ENCODE results near the gene PSRC1. TPM values are rescaled to one million over a fixed set of nuclear protein-coding genes. Genes with fewer than 3 reads are reported as not detected.

The PSRC1 gene
- total RNA-seq, 1 experiment from 2014 or later = 68.4 TPM

DNA sequence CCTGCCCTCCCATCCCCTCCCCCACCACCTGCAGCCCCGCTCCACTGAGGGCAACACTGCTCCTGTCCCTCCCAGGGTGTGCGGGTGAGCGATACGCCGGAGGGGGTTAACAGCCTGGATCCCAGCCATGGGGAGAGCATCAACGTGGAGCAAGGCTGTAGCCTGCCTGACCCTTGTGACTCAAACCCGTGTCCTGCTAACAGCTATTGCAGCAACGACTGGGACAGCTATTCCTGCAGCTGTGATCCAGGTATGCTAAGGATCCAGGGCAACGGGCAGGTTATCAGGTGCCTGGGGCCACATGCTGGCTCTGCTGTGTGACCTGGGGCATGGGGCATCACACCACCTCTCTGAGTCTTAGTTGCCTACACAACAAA lies 18.6 kb downstream of the PSRC1 start (continued):
- TF ChIP-seq ZNF232 (CRISPR knock-in tag; IDR thresholded peaks at IDR 0.05) = no peak
- no peak for TF ChIP-seq NFYB (CRISPR knock-in tag; conservative IDR thresholded peaks at IDR 0.05; ENCODE audit: low read depth)
- TF ChIP-seq, protein P1, sequence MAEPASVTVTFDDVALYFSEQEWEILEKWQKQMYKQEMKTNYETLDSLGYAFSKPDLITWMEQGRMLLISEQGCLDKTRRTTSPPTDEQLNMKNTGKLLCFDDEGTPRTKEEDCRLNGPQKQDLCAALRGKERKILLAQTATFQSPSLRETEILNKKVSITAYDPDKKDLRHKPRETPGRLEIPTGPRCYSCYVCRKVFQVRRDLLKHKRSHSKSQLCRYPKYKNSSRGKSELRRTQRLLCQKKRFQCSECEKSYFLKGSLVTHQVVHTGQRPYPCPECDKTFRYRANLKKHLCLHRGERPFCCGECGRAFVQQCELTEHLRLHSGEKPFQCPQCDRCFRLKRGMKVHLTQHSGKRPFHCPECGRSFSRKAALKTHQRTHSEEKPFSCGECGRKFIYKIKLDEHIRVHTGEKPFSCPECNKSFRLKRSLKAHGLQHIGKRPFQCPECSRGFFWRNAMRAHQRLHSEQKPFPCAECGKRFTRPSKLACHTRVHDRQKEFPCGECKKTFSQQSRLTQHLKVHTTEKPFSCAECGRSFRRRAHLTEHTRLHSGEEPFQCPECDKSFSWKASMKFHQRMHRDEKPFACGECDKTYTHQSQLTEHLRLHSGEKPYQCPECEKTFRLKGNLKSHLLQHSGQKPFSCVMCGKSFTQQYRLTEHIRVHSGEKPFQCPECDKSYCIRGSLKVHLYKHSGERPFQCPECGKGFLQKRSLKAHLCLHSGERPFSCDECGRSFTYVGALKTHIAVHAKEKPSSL (CRISPR knock-in tag; conservative IDR thresholded peaks at IDR 0.05) = no peak
- no peak for TF ChIP-seq KAT7 (CRISPR knock-in tag; IDR thresholded peaks at IDR 0.05; ENCODE audit: borderline replicate concordance)
- no peak for TF ChIP-seq NFE2L1 (CRISPR knock-in tag; IDR thresholded peaks at IDR 0.05)
- no peak for TF ChIP-seq ZNF138 (CRISPR knock-in tag; conservative IDR thresholded peaks at IDR 0.05)
- no peak for TF ChIP-seq TCF7 (CRISPR knock-in tag; IDR thresholded peaks at IDR 0.05; ENCODE audit: low read depth)

DNA sequence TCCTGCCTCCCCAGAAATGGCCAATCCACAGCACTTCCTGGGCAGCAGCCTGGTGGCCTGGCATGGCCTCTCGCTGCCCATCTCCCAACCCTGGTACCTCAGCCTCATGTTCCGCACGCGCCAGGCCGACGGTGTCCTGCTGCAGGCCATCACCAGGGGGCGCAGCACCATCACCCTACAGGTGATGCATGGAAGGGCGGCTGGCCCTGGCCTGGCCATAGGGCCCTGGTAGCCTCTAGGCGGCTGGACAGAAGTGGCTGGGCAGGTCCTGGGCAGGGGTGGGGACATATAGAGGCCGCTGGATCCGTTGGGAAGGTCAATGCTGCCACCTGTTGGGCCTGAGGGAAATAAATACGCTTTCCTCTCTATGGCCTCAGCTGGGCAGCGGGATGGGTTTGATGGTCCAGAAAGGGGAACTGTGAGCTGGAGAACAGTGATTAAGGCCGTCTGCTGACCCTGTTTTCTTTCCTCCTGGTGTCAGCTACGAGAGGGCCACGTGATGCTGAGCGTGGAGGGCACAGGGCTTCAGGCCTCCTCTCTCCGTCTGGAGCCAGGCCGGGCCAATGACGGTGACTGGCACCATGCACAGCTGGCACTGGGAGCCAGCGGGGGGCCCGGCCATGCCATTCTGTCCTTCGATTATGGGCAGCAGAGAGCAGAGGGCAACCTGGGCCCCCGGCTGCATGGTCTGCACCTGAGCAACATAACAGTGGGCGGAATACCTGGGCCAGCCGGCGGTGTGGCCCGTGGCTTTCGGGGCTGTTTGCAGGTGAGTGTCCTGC lies 19.2 kb downstream of the PSRC1 start:
- Mint-ChIP-seq H3K4me3 (no peak overlapping the region), H3K9me3 (no peaks in the 10 kb centered on the region), H3K27ac (no peak overlapping the region), H3K4me1 (peaks cover 21% of the 10 kb centered on the region), H3K27me3 (ENCODE audit: low read depth) (no peaks in the 10 kb centered on the region), H3K36me3 (peaks cover 3% of the 10 kb centered on the region; the same call in 1 of the 2 replicates)
- CTCF ChIA-PET = interaction anchor here (0.5 to 2.7 kb wide), 30 partner anchors 9 to 274 kb away, joined by 3 to 35 read pairs (median 4); partner anchors contain the start of genes CELSR2, CYB561D1, MYBPHL and PSMA5
- POLR2A ChIA-PET = interaction anchor here (0.6 to 1.0 kb wide), 2 partner anchors 22 to 63 kb away, joined by 3 read pairs; no protein-coding TSS in a partner anchor
- peak; percentile 93 for ATAC-seq
- DNase-seq (ENCODE audit: low spot score) = peak; percentile 96
- peak; percentile 72 for TF ChIP-seq FOXK1 (CRISPR knock-in tag; IDR thresholded peaks at IDR 0.05)
- peak; percentile 95 for TF ChIP-seq ZNF232 (CRISPR knock-in tag; IDR thresholded peaks at IDR 0.05)
- no peak for TF ChIP-seq ZNF671 (CRISPR knock-in tag; IDR thresholded peaks at IDR 0.05)
- TF ChIP-seq, protein P2, sequence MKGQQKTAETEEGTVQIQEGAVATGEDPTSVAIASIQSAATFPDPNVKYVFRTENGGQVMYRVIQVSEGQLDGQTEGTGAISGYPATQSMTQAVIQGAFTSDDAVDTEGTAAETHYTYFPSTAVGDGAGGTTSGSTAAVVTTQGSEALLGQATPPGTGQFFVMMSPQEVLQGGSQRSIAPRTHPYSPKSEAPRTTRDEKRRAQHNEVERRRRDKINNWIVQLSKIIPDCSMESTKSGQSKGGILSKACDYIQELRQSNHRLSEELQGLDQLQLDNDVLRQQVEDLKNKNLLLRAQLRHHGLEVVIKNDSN (CRISPR knock-in tag; IDR thresholded peaks at IDR 0.05) = peak; percentile 61; the same call in 1 of the 2 replicates
- peak; percentile 71 for TF ChIP-seq RELA (CRISPR knock-in tag; IDR thresholded peaks at IDR 0.05; ENCODE audit: borderline replicate concordance)
- TF ChIP-seq NR2C2 (CRISPR knock-in tag; IDR thresholded peaks at IDR 0.05) = peak; percentile 64
- peak; percentile 55; the same call in 1 of the 2 replicates for TF ChIP-seq GABPB1 (CRISPR knock-in tag; IDR thresholded peaks at IDR 0.05)
- TF ChIP-seq, protein P3, sequence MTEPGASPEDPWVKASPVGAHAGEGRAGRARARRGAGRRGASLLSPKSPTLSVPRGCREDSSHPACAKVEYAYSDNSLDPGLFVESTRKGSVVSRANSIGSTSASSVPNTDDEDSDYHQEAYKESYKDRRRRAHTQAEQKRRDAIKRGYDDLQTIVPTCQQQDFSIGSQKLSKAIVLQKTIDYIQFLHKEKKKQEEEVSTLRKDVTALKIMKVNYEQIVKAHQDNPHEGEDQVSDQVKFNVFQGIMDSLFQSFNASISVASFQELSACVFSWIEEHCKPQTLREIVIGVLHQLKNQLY (CRISPR knock-in tag; IDR thresholded peaks at IDR 0.05) = no peak
- TF ChIP-seq, protein P4, sequence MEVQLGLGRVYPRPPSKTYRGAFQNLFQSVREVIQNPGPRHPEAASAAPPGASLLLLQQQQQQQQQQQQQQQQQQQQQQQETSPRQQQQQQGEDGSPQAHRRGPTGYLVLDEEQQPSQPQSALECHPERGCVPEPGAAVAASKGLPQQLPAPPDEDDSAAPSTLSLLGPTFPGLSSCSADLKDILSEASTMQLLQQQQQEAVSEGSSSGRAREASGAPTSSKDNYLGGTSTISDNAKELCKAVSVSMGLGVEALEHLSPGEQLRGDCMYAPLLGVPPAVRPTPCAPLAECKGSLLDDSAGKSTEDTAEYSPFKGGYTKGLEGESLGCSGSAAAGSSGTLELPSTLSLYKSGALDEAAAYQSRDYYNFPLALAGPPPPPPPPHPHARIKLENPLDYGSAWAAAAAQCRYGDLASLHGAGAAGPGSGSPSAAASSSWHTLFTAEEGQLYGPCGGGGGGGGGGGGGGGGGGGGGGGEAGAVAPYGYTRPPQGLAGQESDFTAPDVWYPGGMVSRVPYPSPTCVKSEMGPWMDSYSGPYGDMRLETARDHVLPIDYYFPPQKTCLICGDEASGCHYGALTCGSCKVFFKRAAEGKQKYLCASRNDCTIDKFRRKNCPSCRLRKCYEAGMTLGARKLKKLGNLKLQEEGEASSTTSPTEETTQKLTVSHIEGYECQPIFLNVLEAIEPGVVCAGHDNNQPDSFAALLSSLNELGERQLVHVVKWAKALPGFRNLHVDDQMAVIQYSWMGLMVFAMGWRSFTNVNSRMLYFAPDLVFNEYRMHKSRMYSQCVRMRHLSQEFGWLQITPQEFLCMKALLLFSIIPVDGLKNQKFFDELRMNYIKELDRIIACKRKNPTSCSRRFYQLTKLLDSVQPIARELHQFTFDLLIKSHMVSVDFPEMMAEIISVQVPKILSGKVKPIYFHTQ (CRISPR knock-in tag; IDR thresholded peaks at IDR 0.05) = no peak
- TF ChIP-seq, protein P5, sequence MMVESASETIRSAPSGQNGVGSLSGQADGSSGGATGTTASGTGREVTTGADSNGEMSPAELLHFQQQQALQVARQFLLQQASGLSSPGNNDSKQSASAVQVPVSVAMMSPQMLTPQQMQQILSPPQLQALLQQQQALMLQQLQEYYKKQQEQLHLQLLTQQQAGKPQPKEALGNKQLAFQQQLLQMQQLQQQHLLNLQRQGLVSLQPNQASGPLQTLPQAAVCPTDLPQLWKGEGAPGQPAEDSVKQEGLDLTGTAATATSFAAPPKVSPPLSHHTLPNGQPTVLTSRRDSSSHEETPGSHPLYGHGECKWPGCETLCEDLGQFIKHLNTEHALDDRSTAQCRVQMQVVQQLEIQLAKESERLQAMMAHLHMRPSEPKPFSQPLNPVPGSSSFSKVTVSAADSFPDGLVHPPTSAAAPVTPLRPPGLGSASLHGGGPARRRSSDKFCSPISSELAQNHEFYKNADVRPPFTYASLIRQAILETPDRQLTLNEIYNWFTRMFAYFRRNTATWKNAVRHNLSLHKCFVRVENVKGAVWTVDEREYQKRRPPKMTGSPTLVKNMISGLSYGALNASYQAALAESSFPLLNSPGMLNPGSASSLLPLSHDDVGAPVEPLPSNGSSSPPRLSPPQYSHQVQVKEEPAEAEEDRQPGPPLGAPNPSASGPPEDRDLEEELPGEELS (CRISPR knock-in tag; IDR thresholded peaks at IDR 0.05) = peak; percentile 90
- TF ChIP-seq TCF7 (CRISPR knock-in tag; IDR thresholded peaks at IDR 0.05; ENCODE audit: low read depth) = peak; percentile 41; the same call in 1 of the 2 replicates
- peak; percentile 88 for TF ChIP-seq TEAD1 (CRISPR knock-in tag; IDR thresholded peaks at IDR 0.05)
- TF ChIP-seq ZNF121 (CRISPR knock-in tag; IDR thresholded peaks at IDR 0.05) = peak; percentile 83
- no peak; the same call in 1 of the 2 replicates for TF ChIP-seq JUN (CRISPR knock-in tag; IDR thresholded peaks at IDR 0.05)
- peak; percentile 94 for TF ChIP-seq ETV6 (CRISPR knock-in tag; IDR thresholded peaks at IDR 0.05)
- TF ChIP-seq, protein P6, sequence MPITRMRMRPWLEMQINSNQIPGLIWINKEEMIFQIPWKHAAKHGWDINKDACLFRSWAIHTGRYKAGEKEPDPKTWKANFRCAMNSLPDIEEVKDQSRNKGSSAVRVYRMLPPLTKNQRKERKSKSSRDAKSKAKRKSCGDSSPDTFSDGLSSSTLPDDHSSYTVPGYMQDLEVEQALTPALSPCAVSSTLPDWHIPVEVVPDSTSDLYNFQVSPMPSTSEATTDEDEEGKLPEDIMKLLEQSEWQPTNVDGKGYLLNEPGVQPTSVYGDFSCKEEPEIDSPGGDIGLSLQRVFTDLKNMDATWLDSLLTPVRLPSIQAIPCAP (CRISPR knock-in tag; IDR thresholded peaks at IDR 0.05) = 0 out of 2 replicates have a peak, but pooled peaks have one; percentile 58
- 0 out of 2 replicates have a peak, but pooled peaks have one; percentile 49 for TF ChIP-seq TEAD4 (CRISPR knock-in tag; IDR thresholded peaks at IDR 0.05)
- TF ChIP-seq ZNF138 (CRISPR knock-in tag; conservative IDR thresholded peaks at IDR 0.05) = no peak
- peak; percentile 32; the same call in 1 of the 2 replicates for TF ChIP-seq KAT7 (CRISPR knock-in tag; IDR thresholded peaks at IDR 0.05; ENCODE audit: borderline replicate concordance)
- TF ChIP-seq CREB1 (CRISPR knock-in tag; IDR thresholded peaks at IDR 0.05) = peak; percentile 82
